NK-92 (cell line): Measurements from ENCODE around the gene ZBTB17.

Source experiments
- DNase-seq: peaks from one replicate; lab custom pipeline; 2025; ENCODE audit not compliant: unreplicated experiment; lab: John Stamatoyannopoulos, UW

Gene ZBTB17

GRCh38 chr1:15961492-15961891 lies 14.4 kb downstream of the ZBTB17 start:
- no peak for DNase-seq

- no peak for DNase-seq
Observed at GRCh38 chr1:15960808-15961207, 15.1 kb downstream of the ZBTB17 start.

GRCh38 chr1:15959827-15960446 lies 16.0 kb downstream of the ZBTB17 start:
- no peak for DNase-seq

- DNase-seq = no peak
Observed at GRCh38 chr1:15959424-15959823, 16.5 kb downstream of the ZBTB17 start.

GRCh38 chr1:15958793-15959192 lies 17.1 kb downstream of the ZBTB17 start:
- no peak for DNase-seq

- DNase-seq = no peak
Observed at GRCh38 chr1:15958111-15958510, 17.8 kb downstream of the ZBTB17 start.

- DNase-seq = no peak
Observed at GRCh38 chr1:15957221-15958095, 18.4 kb downstream of the ZBTB17 start.

GRCh38 chr1:15956150-15956549 lies 19.8 kb downstream of the ZBTB17 start:
- no peak for DNase-seq

- DNase-seq = no peak
Observed at GRCh38 chr1:15955552-15955951, 20.3 kb downstream of the ZBTB17 start.

- no peak for DNase-seq
Observed at GRCh38 chr1:15954316-15954715, 21.6 kb downstream of the ZBTB17 start.

- no peak for DNase-seq
Observed at GRCh38 chr1:15953791-15954241, 22.1 kb downstream of the ZBTB17 start.

GRCh38 chr1:15953294-15953771 lies 22.6 kb downstream of the ZBTB17 start:
- DNase-seq = no peak

- no peak for DNase-seq
Observed at GRCh38 chr1:15952317-15953258, 23.3 kb downstream of the ZBTB17 start.

- no peak for DNase-seq
Observed at GRCh38 chr1:15951341-15952153, 24.4 kb downstream of the ZBTB17 start.

GRCh38 chr1:15950763-15951295 lies 25.1 kb downstream of the ZBTB17 start:
- no peak for DNase-seq

- DNase-seq = no peak
Observed at GRCh38 chr1:15950302-15950701, 25.6 kb downstream of the ZBTB17 start.

- no peak for DNase-seq
Observed at GRCh38 chr1:15949453-15950245, 26.3 kb downstream of the ZBTB17 start.

- no peak for DNase-seq
Observed at GRCh38 chr1:15948595-15949452, 27.1 kb downstream of the ZBTB17 start.
